ENCODE measurements around the gene PAX9.

DNA sequence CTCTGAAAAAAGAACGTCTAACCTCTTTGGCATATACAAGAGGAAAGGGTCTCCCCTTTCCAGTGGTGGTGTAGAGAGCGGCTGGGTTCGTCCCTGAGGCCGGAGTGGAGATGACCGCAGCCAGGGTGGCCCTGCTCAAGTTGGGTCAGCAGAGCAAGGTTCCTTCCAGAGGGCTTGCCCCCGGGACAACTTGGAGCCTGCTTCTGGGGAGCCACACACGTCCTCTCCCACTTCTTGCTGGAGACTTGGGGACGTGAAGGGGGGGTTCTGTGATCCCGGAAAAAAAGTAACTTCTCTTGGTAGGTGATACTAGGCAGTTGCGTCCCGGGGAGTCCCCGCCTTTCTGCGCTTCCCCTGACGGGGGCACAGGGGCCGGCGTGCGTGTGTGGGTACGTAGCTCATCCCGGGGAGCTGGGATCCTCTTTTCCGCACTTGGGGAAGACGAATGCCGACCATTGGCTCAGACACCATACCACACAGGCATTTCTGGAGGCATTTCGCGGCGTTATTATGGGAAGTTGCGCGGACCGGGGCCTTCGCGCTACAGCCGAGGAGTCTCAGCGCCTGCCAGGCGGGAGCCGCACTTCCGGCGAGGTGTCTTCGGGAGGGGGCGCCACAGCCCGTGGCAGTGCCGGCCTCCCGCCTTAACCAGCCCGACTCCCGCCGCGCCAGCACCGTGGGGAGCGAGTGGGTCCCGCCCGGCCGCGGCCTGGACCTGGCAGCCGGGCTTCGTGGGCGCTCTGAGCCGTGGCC is 14.8 kb upstream of the PAX9 start:
- no peak for TF ChIP-seq CTCF (IDR thresholded peaks at IDR 0.05; ENCODE audit: low read depth, low read length, poor library complexity, severe bottlenecking)
- TF ChIP-seq EZH2phosphoT487 (IDR thresholded peaks at IDR 0.05; ENCODE audit: borderline replicate concordance, low read length), result no peak

Measured in DOHH2 (cell line).